Mononuclear cell (primary cell): ENCODE measurements around the gene C14orf93. TPM values are rescaled to one million over a fixed set of nuclear protein-coding genes. Genes with fewer than 3 reads are reported as not detected.

ENCODE experiments used
- H3K27me3 ChIP-seq: 2 replicates; pipeline ENCODE4 v1.6.0; 2011; ENCODE audit warnings: low read length, control low read depth; ENCODE audit not compliant: insufficient read depth
- H3K4me1 ChIP-seq: 2 replicates; pipeline ENCODE4 v1.5.1; 2011; ENCODE audit warnings: mild to moderate bottlenecking, low read length, control low read depth; ENCODE audit not compliant: insufficient read depth
- H3K4me3 ChIP-seq: 2 replicates; pipeline ENCODE4 v1.5.1; 2011; ENCODE audit warnings: mild to moderate bottlenecking, low read length, moderate library complexity
- H3K9me3 ChIP-seq: 2 replicates; pipeline ENCODE4 v1.5.1; 2011; ENCODE audit warnings: low read depth, mild to moderate bottlenecking, control low read depth, low read length
- total RNA-seq: library from RNA; depleted of rRNA; stranded (reverse); fragments of >200 nt; gene quantifications from one replicate; pipeline ENCODE4 v1.2.3, GENCODE V29; 2012

Gene C14orf93
- total RNA-seq, 1 donor: 6.9 TPM

GRCh38 chr14:22996768-22997654 is 12.9 kb downstream of the C14orf93 start:
- no peak overlapping the region for H3K4me3 ChIP-seq
- no peaks in the 10 kb centered on the region for H3K4me1 ChIP-seq
- no peaks in the 10 kb centered on the region for H3K9me3 ChIP-seq
- no peaks in the 10 kb centered on the region for H3K27me3 ChIP-seq

- no peaks in the 10 kb centered on the region for H3K4me1 ChIP-seq
- H3K27me3 ChIP-seq: no peaks in the 10 kb centered on the region
- H3K4me3 ChIP-seq: no peak overlapping the region
- H3K9me3 ChIP-seq: no peaks in the 10 kb centered on the region
These were observed 13.9 kb downstream of the C14orf93 start for GRCh38 chr14:22995889-22996625.

GRCh38 chr14:22994762-22995275 is 15.1 kb downstream of the C14orf93 start:
- Histone ChIP-seq H3K9me3 (no peaks in the 10 kb centered on the region), H3K27me3 (no peaks in the 10 kb centered on the region), H3K4me3 (no peak overlapping the region), H3K4me1 (no peaks in the 10 kb centered on the region)

- H3K4me1 ChIP-seq: no peaks in the 10 kb centered on the region
- H3K4me3 ChIP-seq: no peak overlapping the region
- no peaks in the 10 kb centered on the region for H3K9me3 ChIP-seq
- no peaks in the 10 kb centered on the region for H3K27me3 ChIP-seq
These were observed 16.4 kb downstream of the C14orf93 start for GRCh38 chr14:22993517-22993916.

- Histone ChIP-seq H3K27me3 (no peaks in the 10 kb centered on the region), H3K4me1 (no peaks in the 10 kb centered on the region), H3K9me3 (no peaks in the 10 kb centered on the region), H3K4me3 (no peak overlapping the region)
These were observed 18.1 kb downstream of the C14orf93 start for GRCh38 chr14:22991852-22992251.

GRCh38 chr14:22987291-22987690 is 22.7 kb downstream of the C14orf93 start:
- no peaks in the 10 kb centered on the region for H3K9me3 ChIP-seq
- peaks cover 10% of the 10 kb centered on the region for H3K4me1 ChIP-seq
- no peaks in the 10 kb centered on the region for H3K27me3 ChIP-seq
- no peak overlapping the region for H3K4me3 ChIP-seq

- Histone ChIP-seq H3K27me3 (peaks cover 7% of the 10 kb centered on the region), H3K9me3 (no peaks in the 10 kb centered on the region), H3K4me1 (peaks cover 17% of the 10 kb centered on the region), H3K4me3 (no peak overlapping the region)
These were observed 23.4 kb downstream of the C14orf93 start for GRCh38 chr14:22986508-22987054.

GRCh38 chr14:22985894-22986507 is 23.9 kb downstream of the C14orf93 start:
- H3K27me3 ChIP-seq: peaks cover 13% of the 10 kb centered on the region
- H3K4me3 ChIP-seq: no peak overlapping the region
- no peaks in the 10 kb centered on the region for H3K9me3 ChIP-seq
- H3K4me1 ChIP-seq: peaks cover 23% of the 10 kb centered on the region

- Histone ChIP-seq H3K4me1 (peaks cover 26% of the 10 kb centered on the region), H3K9me3 (no peaks in the 10 kb centered on the region), H3K27me3 (peaks cover 18% of the 10 kb centered on the region), H3K4me3 (no peak overlapping the region)
These were observed 24.8 kb downstream of the C14orf93 start for GRCh38 chr14:22984959-22985658.

GRCh38 chr14:22982477-22983245 is 27.3 kb downstream of the C14orf93 start, which contains the start of gene AJUBA:
TSS of gene AJUBA (minus strand) at chr14:22982551. CDS start at chr14:22982266, 285 bp downstream.
- Histone ChIP-seq H3K27me3 (peaks cover 25% of the 10 kb centered on the region), H3K4me3 (peak within 1 kb of the TSS; percentile 52), H3K4me1 (peaks cover 26% of the 10 kb centered on the region)

GRCh38 chr14:22981876-22982476 is 28.0 kb downstream of the C14orf93 start:
- Histone ChIP-seq H3K4me3 (peak overlapping the region; percentile 52), H3K4me1 (peaks cover 26% of the 10 kb centered on the region), H3K27me3 (peaks cover 25% of the 10 kb centered on the region), H3K9me3 (no peaks in the 10 kb centered on the region)

More at GRCh38 chr14:22982477-22983245, 27.3 kb downstream of the C14orf93 start, which contains the start of gene AJUBA:
- H3K9me3 ChIP-seq: no peaks in the 10 kb centered on the region

- peaks cover 26% of the 10 kb centered on the region for H3K4me1 ChIP-seq
- H3K4me3 ChIP-seq: no peak overlapping the region
- H3K27me3 ChIP-seq: peaks cover 25% of the 10 kb centered on the region
- H3K9me3 ChIP-seq: no peaks in the 10 kb centered on the region
These were observed 28.7 kb downstream of the C14orf93 start for GRCh38 chr14:22981090-22981875.

- no peaks in the 10 kb centered on the region for H3K9me3 ChIP-seq
- H3K27me3 ChIP-seq: peaks cover 25% of the 10 kb centered on the region
- peaks cover 26% of the 10 kb centered on the region for H3K4me1 ChIP-seq
- no peak overlapping the region for H3K4me3 ChIP-seq
These were observed 29.3 kb downstream of the C14orf93 start for GRCh38 chr14:22980672-22981089.
